IPS-NIHi11 (cell line): ENCODE measurements around the gene USP46.

Experiments used
- DNase-seq: peaks from one replicate; pipeline ENCODE4 v3.0.0; 2012; ENCODE audit warnings: mixed read lengths, low spot score

The USP46 gene

DNA sequence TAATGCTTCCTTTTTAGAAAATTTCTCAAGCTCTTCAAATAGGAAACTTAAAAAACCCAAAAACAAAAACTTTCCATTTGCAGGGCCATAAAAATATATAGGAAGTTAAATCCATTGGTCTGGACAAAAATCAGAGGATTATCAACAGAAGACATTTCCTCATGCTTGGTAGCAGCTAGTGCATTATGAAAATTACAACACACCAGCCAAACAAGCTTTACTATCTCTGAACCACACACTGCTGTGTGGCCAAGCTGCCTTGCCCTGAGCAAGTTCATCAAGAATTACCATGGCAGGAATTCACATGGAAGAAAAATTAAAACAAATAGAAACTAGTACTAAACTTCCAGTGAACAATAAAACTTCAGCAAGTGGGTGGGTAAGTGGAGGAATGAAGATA, 3.6 kb downstream of the USP46 start:
- DNase-seq, result no peak

DNA sequence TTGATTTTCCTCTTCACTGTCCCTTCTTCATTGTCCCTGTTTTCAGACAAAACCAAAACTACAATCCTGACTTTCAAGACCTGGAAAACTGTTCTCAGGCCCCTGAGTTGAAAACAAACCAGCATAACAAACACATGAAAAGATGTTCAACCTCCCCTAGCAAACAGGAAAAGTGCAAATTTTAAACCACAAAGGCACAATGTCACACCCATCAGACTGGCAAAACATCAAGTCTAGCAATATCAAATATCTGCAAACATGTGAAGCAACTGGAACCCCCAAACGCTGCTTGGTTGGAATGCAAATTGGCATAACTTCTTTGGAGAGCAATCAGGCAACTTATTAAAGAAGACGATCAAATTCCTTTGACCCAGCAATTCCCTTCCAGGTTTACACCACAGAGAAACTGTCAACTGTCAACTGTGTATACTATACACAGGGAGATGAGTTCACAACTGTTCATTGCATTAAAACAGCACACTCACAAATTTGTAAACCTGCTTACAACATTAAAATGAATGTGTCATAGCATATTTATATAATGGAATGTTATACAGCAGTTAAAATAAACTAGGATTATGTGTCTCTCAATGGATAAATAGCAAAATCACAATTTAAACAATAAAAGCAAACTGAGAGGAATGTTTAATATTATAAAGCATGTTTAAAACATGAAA, 7.0 kb downstream of the USP46 start:
- DNase-seq, result no peak

DNA sequence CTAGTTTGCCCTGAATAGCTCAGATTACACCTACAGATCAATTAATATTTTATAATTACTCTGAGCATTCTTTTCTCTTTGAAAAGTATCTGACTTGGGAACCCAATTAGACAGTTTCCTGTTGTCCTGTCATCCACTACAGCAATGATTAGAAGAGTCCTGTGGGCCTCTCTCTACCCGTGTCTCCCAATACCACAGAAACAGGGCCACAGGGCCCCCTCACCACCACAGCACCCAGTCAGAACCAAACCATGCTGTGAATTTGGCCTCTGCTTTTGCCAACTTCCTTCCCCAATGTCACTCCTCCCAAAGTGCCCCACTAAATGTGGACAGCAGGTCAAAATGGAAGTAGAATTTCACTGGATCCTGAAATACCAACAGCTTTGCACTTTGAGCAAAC, 10.3 kb downstream of the USP46 start:
- DNase-seq, result no peak

DNA sequence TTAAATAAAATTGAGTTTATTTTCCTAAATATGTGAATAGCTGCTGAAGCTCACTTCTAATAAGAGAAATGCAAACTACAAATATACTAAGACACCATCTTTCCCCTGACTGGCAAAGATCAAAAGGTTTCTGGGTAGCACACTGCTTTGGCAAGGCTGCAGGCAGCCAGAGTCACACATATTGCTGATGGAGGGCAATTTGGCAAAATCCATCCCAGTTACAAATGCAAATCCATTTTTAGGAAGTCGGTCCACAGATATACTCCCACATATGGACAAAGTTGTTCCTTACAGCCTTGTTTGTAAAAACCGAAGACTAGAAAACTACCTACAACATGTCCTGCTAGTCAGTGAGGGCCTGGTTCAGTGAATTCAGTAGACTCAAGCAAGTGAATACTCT, 12.4 kb downstream of the USP46 start:
- no peak for DNase-seq

DNA sequence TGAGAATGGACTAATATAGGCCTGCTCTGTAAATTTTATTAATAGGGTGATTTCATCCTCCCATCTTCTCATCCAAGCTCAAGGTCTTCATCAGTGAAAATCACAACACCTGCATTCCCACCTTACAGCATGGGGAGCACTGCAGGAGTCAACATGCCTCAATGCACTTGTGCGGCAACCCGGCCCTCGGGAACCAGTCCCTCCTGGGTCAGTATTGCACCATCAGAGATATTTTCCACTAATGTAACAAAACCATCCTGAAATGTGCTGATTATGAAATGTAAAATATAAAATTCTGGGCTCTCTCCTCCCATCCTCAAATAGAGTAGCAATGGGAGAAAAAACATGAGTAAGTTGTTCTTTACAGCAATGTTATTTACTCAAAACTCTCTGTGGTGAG, 13.0 kb downstream of the USP46 start:
- DNase-seq, result no peak

DNA sequence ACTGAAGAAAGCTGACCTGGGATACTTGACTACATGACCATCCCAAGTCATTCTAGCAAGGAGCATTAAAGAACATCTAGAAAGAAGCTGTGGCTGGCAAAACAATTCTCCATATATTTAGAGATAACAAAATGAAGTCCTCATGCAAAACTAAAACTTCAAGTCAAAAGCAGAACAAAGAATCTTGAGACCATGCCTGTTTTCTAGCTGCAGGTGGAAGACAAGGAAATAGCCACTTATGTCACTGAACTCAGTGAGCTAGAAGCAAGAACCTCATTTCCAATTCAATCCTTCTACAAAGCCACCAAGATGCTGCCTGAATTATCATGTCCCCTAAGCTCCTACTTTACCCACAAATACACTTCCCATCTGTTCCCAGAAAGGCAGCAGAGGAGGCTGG, 13.8 kb downstream of the USP46 start:
- no peak for DNase-seq

DNA sequence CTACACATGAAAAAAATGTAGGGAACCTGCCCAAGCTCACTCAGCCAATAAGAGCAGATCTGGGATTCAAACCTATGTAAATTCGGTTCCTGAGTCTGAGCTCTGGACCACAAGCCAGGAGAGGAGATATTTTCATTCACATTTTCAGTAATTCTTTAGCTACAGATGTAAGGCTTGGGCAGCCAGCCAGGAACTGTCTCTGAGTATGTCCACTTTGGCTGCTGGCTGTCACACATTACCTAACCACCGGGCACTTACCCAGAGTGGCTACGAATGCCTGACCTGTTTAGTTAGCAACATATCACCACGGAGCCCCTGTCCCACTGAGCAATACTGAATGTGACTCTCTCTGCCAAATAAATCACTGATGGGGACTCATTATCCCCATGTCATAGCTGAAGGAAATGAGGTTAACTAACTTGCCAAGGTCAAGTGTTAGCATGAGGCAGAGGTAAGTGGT, 15.3 kb downstream of the USP46 start:
- no peak for DNase-seq

DNA sequence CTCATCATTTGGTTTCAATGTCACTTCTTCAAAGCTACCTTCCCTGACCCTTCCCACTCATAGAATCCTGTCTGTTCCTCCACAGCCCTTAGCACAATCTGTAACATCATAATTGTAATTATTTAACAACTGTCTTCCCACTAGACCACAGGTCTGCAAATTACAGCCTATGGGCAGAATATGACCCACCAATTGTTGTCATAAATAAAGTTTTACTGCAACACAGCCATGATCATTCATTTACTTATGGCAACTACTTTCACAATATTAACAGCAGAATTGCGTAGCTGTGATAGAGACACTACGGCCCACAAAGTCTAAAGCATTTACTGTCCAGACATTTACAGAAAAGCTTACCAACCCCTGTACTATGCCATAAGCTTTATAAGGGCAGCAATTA, 15.9 kb downstream of the USP46 start:
- DNase-seq, result no peak

DNA sequence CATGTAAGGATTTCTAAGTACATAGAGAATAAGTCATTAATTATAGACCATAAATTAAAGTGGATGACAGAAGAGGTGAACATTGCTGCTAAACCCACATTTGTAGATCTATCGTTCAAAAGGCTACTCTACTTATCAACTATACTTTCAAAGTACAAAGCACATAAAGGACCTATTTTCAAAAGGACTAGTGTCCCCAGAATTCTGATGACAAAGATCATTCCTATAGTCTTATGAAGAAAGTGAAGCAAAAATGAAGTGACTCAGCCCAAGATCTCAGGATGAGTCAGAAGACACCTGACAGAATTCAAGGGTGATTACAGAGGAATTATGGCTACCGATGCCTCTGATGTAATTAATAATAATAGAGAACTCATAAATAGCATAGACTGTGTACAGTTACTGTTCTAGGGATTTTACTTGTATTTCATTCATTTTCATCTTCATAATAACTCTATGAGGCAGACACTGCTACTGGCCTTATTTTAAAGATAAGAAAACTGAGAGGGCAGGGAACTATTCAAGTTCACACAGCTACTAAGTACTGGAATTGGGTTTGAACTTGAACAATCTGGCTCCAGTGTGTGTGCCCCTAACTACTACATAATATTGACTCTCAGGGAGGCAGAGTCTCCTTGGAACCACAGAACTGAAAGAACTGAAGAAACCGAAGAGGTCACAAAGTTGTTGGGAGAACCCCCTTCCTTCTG, 17.1 kb downstream of the USP46 start:
- no peak for DNase-seq

DNA sequence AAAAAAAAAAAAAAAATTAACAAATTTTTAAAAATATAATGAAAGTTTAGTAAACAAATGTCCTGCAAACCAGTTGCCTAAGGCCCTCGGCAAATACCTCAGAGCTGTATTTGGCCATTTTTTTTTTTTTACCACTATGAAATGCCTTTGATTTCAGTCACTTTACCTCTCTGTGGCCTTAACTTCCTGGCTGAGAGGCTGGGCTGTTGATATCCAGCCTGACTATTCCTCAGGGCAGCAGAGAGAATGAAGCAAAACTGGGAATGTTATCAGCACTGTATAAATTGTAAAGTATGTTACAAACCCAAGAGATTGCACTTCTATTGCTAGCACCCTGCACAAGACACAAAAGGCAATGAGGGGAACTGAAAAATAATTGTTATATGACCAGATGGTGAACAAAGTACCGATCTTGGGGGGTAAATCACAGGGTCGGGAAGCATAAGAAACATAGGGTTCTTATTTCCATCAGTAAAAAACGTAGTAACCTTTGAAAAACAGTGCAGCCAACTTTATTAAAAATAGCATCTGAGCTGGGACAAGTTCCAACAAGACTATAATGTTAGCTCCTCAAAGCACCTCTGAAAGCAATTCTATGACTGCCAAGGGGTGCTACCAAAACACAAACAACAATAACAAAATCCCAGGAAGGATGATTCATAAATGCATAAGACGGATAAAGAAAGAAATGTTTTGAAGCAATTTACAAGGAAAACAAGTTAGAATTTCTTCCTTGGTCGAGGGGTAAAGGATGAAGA, 18.1 kb downstream of the USP46 start:
- DNase-seq, result no peak

DNA sequence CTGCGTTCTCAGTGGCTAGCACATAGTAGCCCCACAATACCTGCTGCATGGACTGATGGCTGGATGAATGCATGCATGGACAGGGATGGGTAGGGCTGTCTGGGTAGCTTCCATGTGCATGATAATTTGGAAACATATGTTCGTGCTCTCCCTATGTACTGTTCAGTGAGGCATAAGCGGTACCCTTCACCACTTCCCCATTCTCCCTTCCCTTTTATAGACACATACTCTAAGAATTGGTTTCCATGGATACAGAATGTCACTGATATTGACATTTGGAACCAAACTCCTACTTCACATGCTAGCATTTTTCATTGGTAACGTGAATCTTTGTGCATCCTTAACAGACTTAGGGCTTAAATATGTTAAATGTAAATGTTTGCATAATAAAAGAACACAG, 20.4 kb downstream of the USP46 start:
- DNase-seq, result no peak

DNA sequence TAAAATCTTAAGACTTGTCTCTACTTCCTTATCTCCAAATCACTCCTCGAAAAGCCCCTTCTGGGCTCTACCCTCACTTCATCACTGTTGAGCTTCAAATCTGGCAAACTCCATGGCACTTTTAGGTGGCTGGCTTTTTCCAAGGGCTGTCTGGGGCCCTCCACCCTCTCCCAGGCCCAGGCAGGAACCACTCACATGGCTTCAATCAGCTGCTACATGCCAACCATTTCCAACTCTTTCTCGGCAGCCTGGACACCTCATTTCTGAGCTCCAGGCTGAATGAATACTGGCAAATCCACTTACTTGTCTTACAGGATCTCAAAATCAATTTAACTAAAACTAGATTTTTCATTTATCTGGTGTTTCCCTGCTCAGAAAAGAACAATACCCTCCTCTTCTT, 22.0 kb downstream of the USP46 start:
- DNase-seq, result no peak

DNA sequence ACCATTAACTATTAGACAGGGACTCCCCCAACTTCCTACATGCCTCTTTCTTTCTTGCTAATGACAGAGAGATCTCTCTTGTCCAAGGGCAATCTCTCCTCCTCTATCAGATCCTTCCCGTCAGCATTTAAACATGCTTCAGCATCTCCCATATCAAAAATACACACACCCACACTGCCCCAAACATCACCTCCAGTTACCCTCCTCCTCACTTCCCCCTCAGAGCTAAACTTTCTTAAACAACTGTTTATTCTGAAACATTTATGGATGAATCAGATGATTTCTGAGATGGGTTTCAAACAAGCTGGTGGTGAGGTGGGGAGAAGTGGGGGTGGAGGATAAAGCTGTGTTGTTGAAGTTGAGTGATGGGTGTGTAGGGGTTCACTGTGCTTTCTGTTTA, 23.5 kb downstream of the USP46 start:
- DNase-seq, result no peak

DNA sequence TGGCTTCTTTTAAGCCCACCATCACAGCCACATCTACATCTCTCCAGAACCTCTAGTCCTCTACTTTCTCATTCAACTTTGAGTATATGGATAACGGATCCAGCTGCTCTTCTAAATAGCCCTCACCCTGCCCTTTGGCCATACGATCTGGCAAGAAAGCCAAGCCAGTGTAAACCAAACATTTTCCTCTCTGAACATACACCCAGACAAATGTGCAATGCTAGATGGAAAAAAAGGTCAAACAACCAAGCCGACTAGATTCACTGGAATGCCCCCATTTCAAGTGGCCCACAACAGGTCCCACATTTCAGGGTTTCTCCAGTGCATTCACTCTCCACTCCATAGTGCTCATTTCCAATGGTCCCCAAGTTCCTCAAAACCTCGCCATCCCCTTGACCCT, 24.0 kb downstream of the USP46 start:
- no peak for DNase-seq

DNA sequence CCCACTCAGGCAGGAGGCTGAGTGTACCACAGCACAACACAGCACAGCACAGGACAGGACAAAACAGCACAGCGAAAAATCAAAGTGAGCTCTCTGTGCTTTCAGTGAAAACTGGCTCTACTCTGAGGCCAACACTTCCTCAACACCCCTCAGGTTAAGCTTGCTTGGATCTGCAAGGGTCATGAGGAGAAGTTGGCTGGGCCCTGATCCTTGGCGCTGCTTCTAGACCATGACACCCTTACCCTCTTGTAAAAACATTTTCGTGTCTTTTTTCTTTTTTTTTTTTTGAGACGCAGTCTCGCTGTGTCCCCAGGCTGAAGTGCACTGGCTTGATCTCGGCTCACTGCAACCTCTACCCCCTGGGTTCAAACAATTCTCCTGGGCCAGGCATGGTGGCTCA, 25.3 kb downstream of the USP46 start:
- DNase-seq, result no peak

DNA sequence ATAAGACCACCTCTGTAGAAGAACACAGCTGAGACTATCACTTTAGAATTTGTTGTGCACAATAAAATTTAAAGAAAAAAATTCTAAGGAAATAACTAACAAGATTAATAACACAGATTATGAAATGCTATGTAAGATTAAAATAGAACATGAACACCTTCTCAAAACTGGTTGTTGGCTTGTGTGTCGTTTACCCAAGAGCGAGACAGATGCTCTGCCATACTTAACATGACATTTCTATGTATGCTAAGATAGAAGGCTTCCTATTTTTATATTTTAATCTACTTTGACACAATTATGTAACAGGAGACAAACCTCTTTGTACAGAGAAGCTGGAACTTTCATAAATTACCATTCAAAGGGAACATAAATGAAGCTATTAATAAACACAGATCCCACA, 30.1 kb downstream of the USP46 start:
- no peak for DNase-seq

DNA sequence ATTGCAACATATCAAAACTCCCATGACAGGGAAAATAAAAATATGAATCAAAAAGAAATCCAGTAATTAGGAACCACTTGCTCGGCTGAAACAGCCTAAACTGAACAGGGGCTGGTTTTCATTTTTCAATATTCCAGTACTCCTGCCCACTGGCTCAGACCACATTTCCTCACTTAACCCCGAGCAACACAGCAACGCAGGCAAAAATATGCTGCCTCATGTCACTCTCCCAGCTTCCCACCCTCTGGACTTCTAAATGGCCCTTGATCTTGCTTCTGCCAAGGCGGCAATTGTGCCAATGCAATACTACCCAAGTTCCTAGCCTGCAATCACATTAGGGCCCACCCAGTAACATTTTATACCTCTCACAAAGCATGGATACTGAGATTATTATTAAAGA, 30.6 kb downstream of the USP46 start:
- DNase-seq, result no peak

DNA sequence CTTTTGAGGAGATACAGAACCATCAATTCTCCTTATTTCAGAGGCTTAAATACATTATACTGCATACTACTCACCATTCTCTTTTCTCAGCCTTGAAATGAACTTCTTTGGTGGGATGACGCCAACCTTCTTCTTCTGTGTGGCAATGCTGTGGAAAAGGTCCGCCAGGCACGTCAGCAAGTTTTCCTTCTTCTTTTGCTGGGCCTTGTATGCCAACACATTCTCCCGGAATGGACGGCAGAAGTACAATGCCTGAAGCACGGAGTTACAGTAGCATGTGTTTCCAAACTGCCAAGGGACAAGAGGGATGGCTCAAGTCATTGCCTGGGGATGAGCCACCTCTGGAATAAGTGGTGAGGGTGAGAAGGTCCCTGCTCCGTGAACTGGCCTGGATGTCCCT, 31.2 kb downstream of the USP46 start:
- DNase-seq, result no peak

DNA sequence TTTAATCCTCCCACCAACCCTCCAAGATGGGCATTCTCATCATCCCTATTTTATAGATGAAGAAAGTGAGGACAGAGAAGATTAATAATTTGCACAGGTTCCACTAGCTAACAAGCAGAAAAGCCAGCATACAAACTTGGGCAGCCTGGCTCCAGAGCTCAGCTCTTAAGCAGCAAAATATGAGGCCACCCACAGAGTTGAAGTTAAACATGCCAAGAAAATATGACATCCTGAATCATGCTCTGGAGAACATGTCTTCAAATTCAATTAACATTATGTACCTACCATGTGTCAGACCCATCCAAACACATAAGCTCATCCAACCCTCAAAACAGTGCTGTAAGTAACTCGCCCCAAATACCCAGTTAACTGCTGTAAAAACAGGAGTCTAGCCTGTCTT, 33.9 kb downstream of the USP46 start:
- no peak for DNase-seq

DNA sequence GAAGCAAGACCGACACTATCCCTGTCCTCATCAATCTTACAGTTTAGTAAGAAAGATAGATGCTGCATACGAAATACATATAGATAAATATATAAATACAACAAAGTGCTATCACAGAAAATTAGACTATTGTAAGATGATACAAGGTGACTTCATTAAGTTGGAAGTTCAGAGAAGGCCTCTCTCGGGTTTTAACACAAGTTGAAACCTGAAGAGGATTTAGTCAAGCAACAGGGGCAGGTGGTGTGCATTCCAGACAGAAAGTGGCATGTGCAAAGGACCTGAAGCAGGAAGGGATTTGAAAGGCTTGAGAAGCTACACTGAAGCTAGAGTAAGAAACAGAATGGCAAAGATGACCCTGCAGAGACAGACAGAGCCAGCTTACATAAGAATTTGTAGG, 36.5 kb downstream of the USP46 start:
- DNase-seq, result no peak

DNA sequence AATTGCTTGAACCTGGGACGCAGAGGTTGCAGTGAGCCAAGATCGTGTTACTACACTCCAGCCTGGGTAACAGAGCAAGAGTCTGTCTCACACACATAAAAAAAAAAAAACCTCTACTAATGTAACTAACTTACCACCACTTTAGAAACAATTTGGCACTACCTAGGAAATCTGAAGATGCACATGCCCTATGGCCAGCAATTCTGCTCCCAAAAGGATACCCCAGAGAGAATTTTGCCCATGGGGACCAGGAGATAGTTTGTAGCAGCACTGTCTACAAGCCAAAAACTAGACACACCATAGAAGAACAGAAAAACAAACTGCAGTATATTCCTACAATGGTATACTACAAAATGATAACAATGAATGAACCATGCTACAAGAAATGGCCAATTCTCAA, 37.5 kb downstream of the USP46 start:
- DNase-seq, result no peak

DNA sequence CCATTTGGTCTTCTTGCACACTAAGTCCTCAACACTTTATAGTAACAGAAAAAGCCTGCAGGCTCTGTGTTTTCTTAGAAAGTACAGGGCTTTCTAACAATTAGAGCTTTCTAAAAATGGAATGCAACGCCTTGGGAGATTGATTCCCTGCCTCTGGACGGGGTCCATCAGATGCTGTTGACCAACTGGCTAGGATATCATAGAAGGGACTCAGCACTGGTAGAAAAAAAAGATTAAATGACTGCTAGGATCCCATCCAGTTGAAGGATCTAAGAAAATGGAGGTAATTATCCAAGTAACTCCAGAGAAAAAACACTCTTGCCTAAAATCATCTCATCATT, 39.5 kb downstream of the USP46 start:
- DNase-seq, result no peak

DNA sequence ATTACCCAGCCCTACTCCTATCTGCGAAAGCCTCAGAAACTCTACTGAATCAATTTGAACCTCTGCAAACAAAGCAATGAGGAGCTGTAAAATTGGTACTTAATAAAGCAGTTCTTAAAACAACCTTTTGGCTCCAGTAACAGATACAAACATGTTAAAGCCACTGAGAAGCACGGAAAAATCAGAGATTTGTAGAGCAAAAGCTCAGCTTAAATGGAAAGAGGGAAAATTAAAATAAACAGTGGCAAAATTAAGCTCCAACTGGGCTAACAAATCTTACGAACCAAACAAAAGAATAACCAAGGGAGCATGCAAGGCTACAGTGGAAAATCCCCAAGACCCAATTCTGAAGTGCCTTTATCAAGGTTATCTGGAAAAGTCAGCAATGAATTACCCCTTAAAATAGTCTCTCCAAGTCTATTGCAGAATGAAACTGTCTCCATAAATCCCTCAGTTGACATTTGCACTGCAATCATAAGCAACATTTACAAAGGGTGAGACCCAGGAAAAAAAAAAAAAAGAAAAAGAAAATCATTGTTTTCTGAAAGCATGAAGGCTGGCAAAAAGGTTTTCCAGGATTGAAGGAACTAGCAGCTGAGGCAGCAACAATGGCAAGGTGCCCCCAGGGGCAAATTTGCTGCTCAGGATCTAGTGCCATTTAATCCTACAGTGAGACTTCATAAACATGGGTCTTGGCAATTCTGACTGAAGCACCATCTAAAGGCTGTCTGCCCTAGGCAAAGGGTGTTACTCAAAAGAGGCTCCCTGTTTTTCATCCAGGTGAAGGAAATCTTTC, 40.1 kb downstream of the USP46 start:
- peak; percentile 16 for DNase-seq
